ENCODE data around the gene HMX1. TPM values are rescaled to one million over a fixed set of nuclear protein-coding genes. Genes with fewer than 3 reads are reported as not detected.

The HMX1 gene
- total RNA-seq, 1 experiment from 2014 or later = not detected

DNA sequence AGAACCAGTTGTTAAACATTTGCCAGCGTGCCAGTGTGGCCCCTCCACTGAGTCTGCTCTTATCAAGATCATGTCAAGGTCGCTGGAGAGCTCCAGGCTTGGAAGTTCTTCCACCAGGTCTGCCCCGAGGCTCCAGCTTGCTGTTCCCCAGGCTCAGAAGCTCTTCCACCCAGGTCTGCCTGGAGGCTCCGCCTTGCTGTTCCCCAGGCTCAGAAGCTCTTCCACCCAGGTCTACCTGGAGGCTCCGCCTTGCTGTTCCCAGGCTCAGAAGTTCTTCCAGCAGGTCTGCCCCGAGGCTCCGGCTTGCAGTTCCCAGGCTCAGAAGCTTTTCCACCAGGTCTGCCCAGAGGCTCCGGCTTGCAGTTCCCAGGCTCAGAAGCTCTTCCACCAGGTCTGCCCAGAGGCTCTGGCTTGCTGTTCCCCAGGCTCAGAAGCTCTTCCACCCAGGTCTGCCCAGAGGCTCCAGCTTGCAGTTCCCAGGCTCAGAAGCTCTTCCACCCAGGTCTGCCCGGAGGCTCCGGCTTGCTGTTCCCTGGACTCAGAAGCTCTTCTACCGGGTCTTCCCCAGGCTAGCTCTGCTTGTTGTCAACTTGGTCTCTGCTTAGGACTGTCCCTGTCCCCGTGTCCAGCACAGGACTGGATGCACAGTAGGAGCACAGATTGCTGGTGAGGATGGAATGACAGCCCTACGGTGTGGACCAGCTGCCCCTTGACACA, 54.4 kb downstream of the HMX1 start:
- POLR2A ChIA-PET = interaction anchor here (2.1 kb wide), 1 partner anchor 21 kb away, joined by 5 read pairs; no protein-coding TSS in a partner anchor
- Mint-ChIP-seq H3K4me3 (ENCODE audit: unreplicated experiment) (no peak overlapping the region), H3K4me1 (ENCODE audit: insufficient read depth, unreplicated experiment) (no peaks in the 10 kb centered on the region)

More for the DNA sequence above, 54.4 kb downstream of the HMX1 start:
- H3K27me3 Mint-ChIP-seq (ENCODE audit: insufficient read depth, unreplicated experiment) = no peaks in the 10 kb centered on the region
- no peaks in the 10 kb centered on the region for H3K9me3 Mint-ChIP-seq (ENCODE audit: unreplicated experiment)
- BruUV-seq (replicated peaks) = no TSS peak
- no peaks in the 10 kb centered on the region for H3K36me3 Mint-ChIP-seq (ENCODE audit: insufficient read depth, unreplicated experiment)
- no peak overlapping the region for H3K27ac Mint-ChIP-seq (ENCODE audit: low read depth, unreplicated experiment)
- no peak for DNase-seq (ENCODE audit: unreplicated experiment)
- CTCF ChIA-PET = interaction anchor here (0.6 to 1.1 kb wide), 2 partner anchors 36 to 1281 kb away, joined by 3 to 5 read pairs; no protein-coding TSS in a partner anchor
- TF ChIP-seq, protein P1, sequence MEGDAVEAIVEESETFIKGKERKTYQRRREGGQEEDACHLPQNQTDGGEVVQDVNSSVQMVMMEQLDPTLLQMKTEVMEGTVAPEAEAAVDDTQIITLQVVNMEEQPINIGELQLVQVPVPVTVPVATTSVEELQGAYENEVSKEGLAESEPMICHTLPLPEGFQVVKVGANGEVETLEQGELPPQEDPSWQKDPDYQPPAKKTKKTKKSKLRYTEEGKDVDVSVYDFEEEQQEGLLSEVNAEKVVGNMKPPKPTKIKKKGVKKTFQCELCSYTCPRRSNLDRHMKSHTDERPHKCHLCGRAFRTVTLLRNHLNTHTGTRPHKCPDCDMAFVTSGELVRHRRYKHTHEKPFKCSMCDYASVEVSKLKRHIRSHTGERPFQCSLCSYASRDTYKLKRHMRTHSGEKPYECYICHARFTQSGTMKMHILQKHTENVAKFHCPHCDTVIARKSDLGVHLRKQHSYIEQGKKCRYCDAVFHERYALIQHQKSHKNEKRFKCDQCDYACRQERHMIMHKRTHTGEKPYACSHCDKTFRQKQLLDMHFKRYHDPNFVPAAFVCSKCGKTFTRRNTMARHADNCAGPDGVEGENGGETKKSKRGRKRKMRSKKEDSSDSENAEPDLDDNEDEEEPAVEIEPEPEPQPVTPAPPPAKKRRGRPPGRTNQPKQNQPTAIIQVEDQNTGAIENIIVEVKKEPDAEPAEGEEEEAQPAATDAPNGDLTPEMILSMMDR (IDR thresholded peaks at IDR 0.05; ENCODE audit: unreplicated experiment) = no peak
- intact Hi-C loops (cut with micrococcal nuclease) = no loop called here
